ENCODE results near the gene ADARB2. TPM values are rescaled to one million over a fixed set of nuclear protein-coding genes. Genes with fewer than 3 reads are reported as not detected.
"Not testable (repeated sequence)": the region's sequence is repeated elsewhere in the genome, so short reads cannot be mapped to it uniquely, and the experiment has no call there.

Gene ADARB2
- total RNA-seq, 2 experiments from 2014 or later = 1.3 to 1.4 TPM

- H3K27me3 Mint-ChIP-seq (ENCODE audit: low read depth) = peaks cover 18% of the 10 kb centered on the region
- intact Hi-C loops (cut with micrococcal nuclease) = no loop called here
- no peak overlapping the region for H3K27ac Mint-ChIP-seq
- H3K9me3 Mint-ChIP-seq = no peaks in the 10 kb centered on the region
- no peaks in the 10 kb centered on the region for H3K36me3 Mint-ChIP-seq (ENCODE audit: low read depth)
- peaks cover 6% of the 10 kb centered on the region for H3K4me1 Mint-ChIP-seq (ENCODE audit: low read depth)
- no peak overlapping the region for H3K4me3 Mint-ChIP-seq
- CTCF ChIA-PET = no interaction called here
- no peak for DNase-seq
These were observed 110.5 kb downstream of the ADARB2 start for GRCh38 chr10:1626835-1627234.

- Mint-ChIP-seq H3K4me1 (ENCODE audit: low read depth) (peaks cover 4% of the 10 kb centered on the region), H3K36me3 (ENCODE audit: low read depth) (no peaks in the 10 kb centered on the region), H3K27ac (no peak overlapping the region), H3K27me3 (ENCODE audit: low read depth) (peaks cover 18% of the 10 kb centered on the region), H3K4me3 (no peak overlapping the region), H3K9me3 (no peaks in the 10 kb centered on the region)
- DNase-seq = no peak
- CTCF ChIA-PET = no interaction called here
- intact Hi-C loops (cut with micrococcal nuclease) = no loop called here
These were observed 110.9 kb downstream of the ADARB2 start for GRCh38 chr10:1626410-1626809.

- Mint-ChIP-seq H3K27me3 (ENCODE audit: low read depth) (peaks cover 18% of the 10 kb centered on the region), H3K36me3 (ENCODE audit: low read depth) (no peaks in the 10 kb centered on the region), H3K4me1 (ENCODE audit: low read depth) (no peaks in the 10 kb centered on the region), H3K9me3 (no peaks in the 10 kb centered on the region), H3K27ac (no peak overlapping the region), H3K4me3 (no peak overlapping the region)
- no peak for DNase-seq
- CTCF ChIA-PET = no interaction called here
- intact Hi-C loops (cut with micrococcal nuclease) = no loop called here
These were observed 111.6 kb downstream of the ADARB2 start for GRCh38 chr10:1625731-1626130.

GRCh38 chr10:1625079-1625478, 112.2 kb downstream of the ADARB2 start:
- DNase-seq = no peak
- H3K27ac Mint-ChIP-seq = no peak overlapping the region
- peaks cover 17% of the 10 kb centered on the region for H3K27me3 Mint-ChIP-seq (ENCODE audit: low read depth)
- H3K4me1 Mint-ChIP-seq (ENCODE audit: low read depth) = no peaks in the 10 kb centered on the region
- no peak overlapping the region for H3K4me3 Mint-ChIP-seq
- intact Hi-C loops (cut with micrococcal nuclease) = no loop called here
- CTCF ChIA-PET = interaction anchor here (0.6 kb wide), 1 partner anchor 267 kb away, joined by 5 read pairs; no protein-coding TSS in a partner anchor
- no peaks in the 10 kb centered on the region for H3K36me3 Mint-ChIP-seq (ENCODE audit: low read depth)
- no peaks in the 10 kb centered on the region for H3K9me3 Mint-ChIP-seq

- intact Hi-C loops (cut with micrococcal nuclease) = no loop called here
- no peaks in the 10 kb centered on the region for H3K36me3 Mint-ChIP-seq (ENCODE audit: low read depth)
- H3K27me3 Mint-ChIP-seq (ENCODE audit: low read depth) = peaks cover 12% of the 10 kb centered on the region
- no peaks in the 10 kb centered on the region for H3K4me1 Mint-ChIP-seq (ENCODE audit: low read depth)
- H3K9me3 Mint-ChIP-seq = no peaks in the 10 kb centered on the region
- H3K27ac Mint-ChIP-seq = no peak overlapping the region
- CTCF ChIA-PET = no interaction called here
- no peak overlapping the region for H3K4me3 Mint-ChIP-seq
- no peak for DNase-seq
These were observed 113.1 kb downstream of the ADARB2 start for GRCh38 chr10:1624240-1624639.

- H3K4me3 Mint-ChIP-seq = no peak overlapping the region
- no peak for DNase-seq
- H3K27ac Mint-ChIP-seq = no peak overlapping the region
- CTCF ChIA-PET = no interaction called here
- H3K36me3 Mint-ChIP-seq (ENCODE audit: low read depth) = no peaks in the 10 kb centered on the region
- H3K9me3 Mint-ChIP-seq = peaks cover 3% of the 10 kb centered on the region
- no peaks in the 10 kb centered on the region for H3K4me1 Mint-ChIP-seq (ENCODE audit: low read depth)
- H3K27me3 Mint-ChIP-seq (ENCODE audit: low read depth) = peaks cover 19% of the 10 kb centered on the region
- intact Hi-C loops (cut with micrococcal nuclease) = no loop called here
These were observed 116.5 kb downstream of the ADARB2 start for GRCh38 chr10:1620803-1621202.

GRCh38 chr10:1617376-1618317, 119.7 kb downstream of the ADARB2 start:
- CTCF ChIA-PET = interaction anchor here (0.6 kb wide), 1 partner anchor 31 kb away, joined by 5 read pairs; no protein-coding TSS in a partner anchor
- H3K4me3 Mint-ChIP-seq; intact Hi-C loops (cut with micrococcal nuclease); H3K27ac Mint-ChIP-seq; H3K4me1 Mint-ChIP-seq (ENCODE audit: low read depth); H3K36me3 Mint-ChIP-seq (ENCODE audit: low read depth); H3K9me3 Mint-ChIP-seq; DNase-seq: not testable (repeated sequence)
- peaks cover 17% of the 10 kb centered on the region for H3K27me3 Mint-ChIP-seq (ENCODE audit: low read depth)

- CTCF ChIA-PET; H3K9me3 Mint-ChIP-seq; H3K4me1 Mint-ChIP-seq (ENCODE audit: low read depth); H3K27ac Mint-ChIP-seq; intact Hi-C loops (cut with micrococcal nuclease); H3K4me3 Mint-ChIP-seq; DNase-seq; H3K36me3 Mint-ChIP-seq (ENCODE audit: low read depth): not testable (repeated sequence)
- H3K27me3 Mint-ChIP-seq (ENCODE audit: low read depth) = peaks cover 23% of the 10 kb centered on the region
These were observed 120.6 kb downstream of the ADARB2 start for GRCh38 chr10:1616701-1617100.

GRCh38 chr10:1615186-1615954, 122.0 kb downstream of the ADARB2 start:
- no peaks in the 10 kb centered on the region for H3K36me3 Mint-ChIP-seq (ENCODE audit: low read depth)
- peaks cover 3% of the 10 kb centered on the region for H3K9me3 Mint-ChIP-seq
- peaks cover 35% of the 10 kb centered on the region for H3K27me3 Mint-ChIP-seq (ENCODE audit: low read depth)
- no peaks in the 10 kb centered on the region for H3K4me1 Mint-ChIP-seq (ENCODE audit: low read depth)
- CTCF ChIA-PET = interaction anchor here (0.8 kb wide), 1 partner anchor 360 kb away, joined by 3 read pairs; no protein-coding TSS in a partner anchor
- no peak overlapping the region for H3K27ac Mint-ChIP-seq
- DNase-seq = no peak
- intact Hi-C loops (cut with micrococcal nuclease) = no loop called here
- no peak overlapping the region for H3K4me3 Mint-ChIP-seq

GRCh38 chr10:1613511-1613910, 123.8 kb downstream of the ADARB2 start:
- Mint-ChIP-seq H3K9me3 (no peaks in the 10 kb centered on the region), H3K36me3 (ENCODE audit: low read depth) (no peaks in the 10 kb centered on the region), H3K4me3 (no peak overlapping the region), H3K27ac (no peak overlapping the region), H3K27me3 (ENCODE audit: low read depth) (peaks cover 40% of the 10 kb centered on the region), H3K4me1 (ENCODE audit: low read depth) (peaks cover 3% of the 10 kb centered on the region)
- intact Hi-C loops (cut with micrococcal nuclease) = no loop called here
- no peak for DNase-seq
- CTCF ChIA-PET = interaction anchor here (0.7 to 1.3 kb wide), 2 partner anchors 9 to 119 kb away, joined by 3 read pairs; no protein-coding TSS in a partner anchor

- H3K27ac Mint-ChIP-seq = no peak overlapping the region
- H3K9me3 Mint-ChIP-seq = no peaks in the 10 kb centered on the region
- H3K4me1 Mint-ChIP-seq (ENCODE audit: low read depth) = peaks cover 6% of the 10 kb centered on the region
- intact Hi-C loops (cut with micrococcal nuclease) = no loop called here
- CTCF ChIA-PET = no interaction called here
- DNase-seq = no peak
- no peaks in the 10 kb centered on the region for H3K36me3 Mint-ChIP-seq (ENCODE audit: low read depth)
- H3K4me3 Mint-ChIP-seq = no peak overlapping the region
- peaks cover 42% of the 10 kb centered on the region for H3K27me3 Mint-ChIP-seq (ENCODE audit: low read depth)
These were observed 124.4 kb downstream of the ADARB2 start for GRCh38 chr10:1612908-1613307.

GRCh38 chr10:1611936-1612550, 125.3 kb downstream of the ADARB2 start:
- Mint-ChIP-seq H3K9me3 (no peaks in the 10 kb centered on the region), H3K4me3 (no peak overlapping the region), H3K27me3 (ENCODE audit: low read depth) (peaks cover 40% of the 10 kb centered on the region), H3K4me1 (ENCODE audit: low read depth) (peaks cover 6% of the 10 kb centered on the region), H3K27ac (no peak overlapping the region), H3K36me3 (ENCODE audit: low read depth) (no peaks in the 10 kb centered on the region)
- intact Hi-C loops (cut with micrococcal nuclease) = no loop called here
- CTCF ChIA-PET = no interaction called here
- DNase-seq = no peak

Measured in activated naive CD4-positive, alpha-beta T cell treated with anti-CD3 and anti-CD28 coated beads for 36 hours (primary cell).